ENCODE data around the gene GAL3ST1.

The GAL3ST1 gene

DNA sequence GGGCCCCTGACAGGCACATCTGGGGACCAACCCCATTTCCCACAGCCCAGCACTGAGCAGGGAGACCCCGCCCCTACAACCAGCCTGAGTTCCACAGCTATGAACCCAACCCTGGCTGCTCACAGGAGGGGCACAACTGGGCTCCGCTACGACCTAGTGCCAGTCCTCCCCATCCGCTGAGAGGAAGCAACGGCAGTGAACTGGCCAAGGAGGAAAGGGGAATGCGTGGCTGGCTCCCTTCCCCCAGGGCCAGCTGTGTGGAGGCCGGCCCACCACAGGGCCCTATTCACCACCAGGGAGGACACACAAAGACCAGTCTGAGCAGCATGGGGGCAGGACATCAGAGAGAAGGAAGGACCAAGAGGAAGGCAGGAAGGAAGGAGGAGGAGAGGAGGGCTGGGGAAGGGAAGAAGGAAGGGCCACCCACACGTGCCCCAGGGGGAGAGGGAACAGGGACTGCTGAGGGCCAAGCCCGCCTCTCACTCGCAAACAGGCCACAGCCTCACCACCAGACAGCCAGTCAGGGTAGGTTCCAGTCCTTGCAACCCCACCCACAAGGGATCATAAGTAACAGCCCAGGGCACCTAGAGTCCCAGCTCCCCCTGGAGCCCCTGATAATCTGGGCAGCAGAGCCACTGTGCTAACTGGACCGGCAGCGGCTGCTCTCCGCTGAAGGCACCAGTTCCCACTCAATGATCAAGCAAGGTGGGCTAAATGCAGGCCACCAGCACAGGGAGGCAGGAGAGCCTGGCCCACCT, 8.5 kb upstream of the GAL3ST1 start:
- TF ChIP-seq, protein P1, sequence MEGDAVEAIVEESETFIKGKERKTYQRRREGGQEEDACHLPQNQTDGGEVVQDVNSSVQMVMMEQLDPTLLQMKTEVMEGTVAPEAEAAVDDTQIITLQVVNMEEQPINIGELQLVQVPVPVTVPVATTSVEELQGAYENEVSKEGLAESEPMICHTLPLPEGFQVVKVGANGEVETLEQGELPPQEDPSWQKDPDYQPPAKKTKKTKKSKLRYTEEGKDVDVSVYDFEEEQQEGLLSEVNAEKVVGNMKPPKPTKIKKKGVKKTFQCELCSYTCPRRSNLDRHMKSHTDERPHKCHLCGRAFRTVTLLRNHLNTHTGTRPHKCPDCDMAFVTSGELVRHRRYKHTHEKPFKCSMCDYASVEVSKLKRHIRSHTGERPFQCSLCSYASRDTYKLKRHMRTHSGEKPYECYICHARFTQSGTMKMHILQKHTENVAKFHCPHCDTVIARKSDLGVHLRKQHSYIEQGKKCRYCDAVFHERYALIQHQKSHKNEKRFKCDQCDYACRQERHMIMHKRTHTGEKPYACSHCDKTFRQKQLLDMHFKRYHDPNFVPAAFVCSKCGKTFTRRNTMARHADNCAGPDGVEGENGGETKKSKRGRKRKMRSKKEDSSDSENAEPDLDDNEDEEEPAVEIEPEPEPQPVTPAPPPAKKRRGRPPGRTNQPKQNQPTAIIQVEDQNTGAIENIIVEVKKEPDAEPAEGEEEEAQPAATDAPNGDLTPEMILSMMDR (IDR thresholded peaks at IDR 0.05; ENCODE audit: low read depth, low read length): no peak
- DNase-seq (ENCODE audit: extremely low read depth, low read depth): no peak

DNA sequence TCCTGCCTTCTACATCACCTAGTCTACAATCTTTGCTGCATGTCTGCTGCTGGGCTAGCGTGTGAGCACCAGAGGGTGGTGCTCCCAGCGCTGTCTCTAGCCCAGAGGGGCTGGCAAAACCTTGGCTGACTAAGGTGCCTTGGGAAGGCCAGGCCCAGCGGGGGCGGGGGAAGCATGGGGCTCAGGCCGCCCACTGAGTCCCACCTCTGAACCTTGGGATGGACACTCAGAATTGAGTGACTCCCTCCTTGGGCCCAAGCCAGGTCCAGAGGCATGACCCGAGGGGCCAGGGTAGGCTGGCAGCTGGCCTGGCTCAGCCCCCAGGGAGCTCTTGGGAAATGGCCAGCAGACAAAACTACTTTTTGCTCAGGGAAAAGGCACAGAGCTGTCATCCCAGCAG, 7.6 kb upstream of the GAL3ST1 start:
- DNase-seq (ENCODE audit: extremely low read depth, low read depth): no peak
- TF ChIP-seq, protein P1 (IDR thresholded peaks at IDR 0.05; ENCODE audit: low read depth, low read length): no peak

DNA sequence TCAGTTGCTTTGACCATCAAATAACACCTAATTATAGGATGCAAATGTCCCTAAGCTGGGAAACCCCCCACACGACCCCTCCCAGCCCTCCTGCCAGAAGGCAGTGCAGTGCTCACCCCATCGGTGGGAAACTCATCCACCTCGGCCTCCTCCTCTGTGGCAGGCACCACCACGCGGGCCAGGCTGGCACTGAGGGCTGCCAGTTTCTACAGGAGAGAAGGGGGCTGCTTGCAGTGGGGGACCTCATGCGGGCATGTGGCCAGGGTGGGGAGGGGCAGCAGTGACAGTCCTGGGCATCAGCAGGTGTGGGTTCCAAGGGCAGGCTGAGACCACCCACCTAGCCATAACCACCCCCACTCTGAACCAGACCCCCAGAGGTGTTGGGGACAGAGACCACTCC, 6.4 kb upstream of the GAL3ST1 start:
- no peak for DNase-seq (ENCODE audit: extremely low read depth, low read depth)
- TF ChIP-seq, protein P1 (IDR thresholded peaks at IDR 0.05; ENCODE audit: low read depth, low read length): no peak

DNA sequence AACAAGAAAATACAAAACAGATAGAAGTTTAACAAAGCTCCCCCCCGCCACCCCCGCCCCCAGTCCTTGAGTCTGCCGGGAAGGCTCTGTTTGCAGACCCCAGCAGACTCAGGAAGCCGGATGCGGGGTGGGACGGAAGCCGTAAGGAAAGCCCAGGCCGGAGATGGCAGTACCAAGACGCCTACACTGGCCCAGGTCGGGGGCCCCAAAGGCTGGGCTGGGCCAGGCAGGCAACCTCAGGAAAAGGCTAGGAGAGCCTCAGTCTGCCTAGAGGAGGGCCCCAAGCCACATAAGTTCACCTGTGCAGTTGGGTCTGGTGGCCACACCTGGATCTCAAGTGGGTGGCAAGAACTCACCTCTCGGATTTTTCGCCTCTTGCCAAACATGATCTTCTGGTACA, 4.0 kb upstream of the GAL3ST1 start:
- DNase-seq (ENCODE audit: extremely low read depth, low read depth): no peak
- TF ChIP-seq, protein P1 (IDR thresholded peaks at IDR 0.05; ENCODE audit: low read depth, low read length): no peak

DNA sequence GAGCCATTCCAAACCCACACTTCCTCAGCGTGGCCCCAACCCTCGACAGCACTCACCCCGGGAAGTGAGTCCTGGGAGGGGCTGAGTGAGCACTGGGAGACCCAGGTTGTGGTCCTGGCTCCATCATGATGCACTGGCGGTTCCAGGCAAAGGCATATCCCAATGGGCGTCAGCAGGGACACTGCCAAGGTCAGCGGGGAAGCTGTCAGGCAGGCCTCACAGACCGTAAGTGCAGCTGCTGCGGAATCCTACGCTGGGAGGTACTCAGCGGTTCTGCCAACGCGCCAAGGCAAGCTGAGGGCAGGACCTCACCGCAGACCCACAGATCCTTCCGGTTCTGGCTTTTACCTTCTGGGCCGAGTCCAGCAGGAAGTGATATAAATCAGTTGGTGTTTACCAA, 1.4 kb upstream of the GAL3ST1 start:
- TF ChIP-seq, protein P1 (IDR thresholded peaks at IDR 0.05; ENCODE audit: low read depth, low read length): no peak
- DNase-seq (ENCODE audit: extremely low read depth, low read depth): no peak

DNA sequence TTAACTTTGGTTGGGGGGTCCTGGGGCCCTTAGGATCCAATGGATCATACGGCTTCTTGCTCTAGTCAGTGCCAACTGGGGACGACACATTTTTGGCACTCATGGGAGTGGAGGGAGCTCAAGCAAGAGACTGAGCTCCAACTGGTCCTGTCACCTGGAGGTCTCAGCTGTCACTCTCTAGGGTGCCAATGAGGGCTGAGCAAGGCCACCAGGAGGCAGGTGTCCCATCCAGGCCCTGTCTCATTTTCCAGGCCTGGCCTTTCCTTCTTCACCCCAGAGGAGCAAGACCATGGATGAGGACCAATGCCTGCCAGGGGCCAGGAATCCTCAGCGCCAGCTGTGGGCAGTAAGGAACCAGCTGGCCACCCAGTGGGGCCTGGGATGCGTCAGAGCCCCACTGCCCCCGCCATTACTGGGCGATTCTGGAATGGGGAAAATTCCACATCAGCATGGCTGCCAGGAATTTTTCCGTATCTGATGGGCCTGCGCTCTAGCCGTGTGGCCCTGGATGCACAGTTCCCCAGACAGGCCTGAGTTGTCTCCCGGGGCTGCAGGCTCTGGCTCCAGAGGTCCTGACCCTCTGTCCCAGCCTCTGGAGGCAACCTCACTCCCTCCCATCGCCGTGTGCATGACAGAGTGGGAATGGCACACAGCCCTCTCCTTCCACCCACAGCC, 669 bp upstream of the GAL3ST1 start:
- TF ChIP-seq, protein P1 (IDR thresholded peaks at IDR 0.05; ENCODE audit: low read depth, low read length): peak; percentile 2; the same call in 1 of the 2 replicates
- no peak for DNase-seq (ENCODE audit: extremely low read depth, low read depth)

DNA sequence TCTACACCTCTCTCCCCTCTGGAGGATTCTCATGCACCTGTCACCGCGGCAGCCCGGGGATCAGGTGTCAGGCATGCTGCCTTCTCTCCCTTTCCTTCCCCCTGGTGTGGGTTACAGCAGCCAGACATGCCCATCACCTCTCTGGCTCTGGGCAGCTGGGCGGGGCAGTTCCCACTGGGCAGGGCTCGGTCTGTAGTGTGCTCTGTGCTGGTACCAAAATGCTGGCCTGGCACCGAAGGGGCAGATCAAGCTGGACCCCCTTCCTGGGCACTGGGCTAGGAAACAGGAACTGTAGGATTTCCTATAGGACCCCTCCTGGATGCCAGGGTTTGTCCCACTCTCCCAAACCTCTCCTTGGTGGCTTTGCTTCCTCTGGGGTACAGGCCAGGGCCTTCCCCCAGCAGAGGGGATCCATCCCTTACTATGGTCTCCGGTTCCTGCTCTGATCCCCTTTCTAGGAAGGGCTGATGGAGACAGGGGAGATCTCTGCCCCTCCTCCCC, 821 bp downstream of the GAL3ST1 start:
- DNase-seq (ENCODE audit: extremely low read depth, low read depth): no peak

More for the DNA sequence above, 821 bp downstream of the GAL3ST1 start:
- TF ChIP-seq, protein P1 (IDR thresholded peaks at IDR 0.05; ENCODE audit: low read depth, low read length): no peak

Measured in AG09319 (cell line).